Measurements from ENCODE around the gene MYO10.

- TF ChIP-seq CTCF (conservative IDR thresholded peaks at IDR 0.05; ENCODE audit: low read length) (no peak), EZH2phosphoT487 (IDR thresholded peaks at IDR 0.05; ENCODE audit: borderline replicate concordance, low read depth, low read length) (no peak)
Observed at GRCh38 chr5:16757146-16757545, 178.9 kb downstream of the MYO10 start.

Measured in OCI-LY7 (cell line).